Right lobe of liver (tissue), 6 donors: ENCODE measurements around the gene SLC6A3. TPM values are rescaled to one million over a fixed set of nuclear protein-coding genes. Genes with fewer than 3 reads are reported as not detected.

ENCODE experiments used
- ATAC-seq, 4 donors: fragments of 200-7000 bp; cut with Tn5 transposase; one replicate each; pipeline ENCODE4 v1.9.1; 2020; ENCODE audit warnings: mild to moderate bottlenecking in 4 of 4, moderate library complexity in 4 of 4
- DNase-seq, 3 donors: peaks; one replicate each; pipeline ENCODE4 v3.0.0-alpha.2; 2020
- H3K27ac ChIP-seq, 3 donors: fragments of 200-600 bp; one replicate each; pipeline ENCODE4 v1.8.0; 2022
- H3K27me3 ChIP-seq, 2 donors: fragments of 200-600 bp; one replicate each; pipeline ENCODE4 v1.8.0; 2022
- H3K36me3 ChIP-seq, 4 donors: fragments of 200-600 bp; sonication (generic) in 1 of 4; one replicate each; pipeline versions ENCODE4 v1.5.1 to v1.8.0; 2017 to 2022; ENCODE audit warnings: control low read depth in 1 of 4
- H3K4me1 ChIP-seq, 4 donors: fragments of 200-600 bp; sonication (generic) in 1 of 4; one replicate each; pipeline versions ENCODE4 v1.5.1 to v1.8.0; 2017 to 2022; ENCODE audit warnings: control low read depth in 1 of 4
- H3K4me3 ChIP-seq, 3 donors: fragments of 200-600 bp; one replicate each; pipeline ENCODE4 v1.8.0; 2022
- H3K9me3 ChIP-seq, 4 donors: fragments of 200-600 bp; sonication (generic) in 1 of 4; one replicate each; pipeline versions ENCODE4 v1.5.1 to v1.8.0; 2017 to 2022; ENCODE audit warnings: control low read depth in 1 of 4
- POLR2A ChIP-seq: fragments of 450-650 bp; IDR thresholded peaks from one replicate; pipeline ENCODE4 v1.6.1; 2017; ENCODE audit warnings: antibody characterized with exemption, mild to moderate bottlenecking
- WGBS: methylation state at CpG from one replicate; pipeline ENCODE4 v1.1.6; 2018; ENCODE audit warnings: low coverage, low lambda C conversion rate; ENCODE audit not compliant: insufficient coverage; ENCODE audit errors: missing lambda C conversion rate; 5-methylcytosine and 5-hydroxymethylcytosine counted together
- intact Hi-C, 2 donors: fragments of 100-400 bp; cut with DNase I; formaldehyde crosslinking; loops; one replicate each; pipeline versions ENCODE4 v1.11.2 to v1.14.1; 2022
- total RNA-seq, 6 experiments: library from RNA; depleted of rRNA in 2 of 6; stranded (reverse); fragments of >200 nt in 2 of 6; fragmentation: NEBNext Ultra II Directional in 3 of 6; extraction: Animal tissue kit (Norgen Biotek cat#: 25700) in 3 of 6; gene quantifications; one replicate each; pipeline versions ENCODE4 v1.1.0 to v1.2.4, GENCODE V29; 2016 to 2023
- TF ChIP-seq, protein P1 (sequence below), 4 donors: fragments of 200-600 bp in 3 of 4; fragments of 450-650 bp in 1 of 4; IDR thresholded peaks; one replicate each; pipeline versions ENCODE4 v1.5.1 to v1.8.0; 2016 to 2022; ENCODE audit warnings: antibody characterized with exemption in 4 of 4, mild to moderate bottlenecking in 2 of 4
- donor health status: DM: no; HTN: yes; CAD: no.
- donor health status: DM: no; HTN: no; CAD: no.
- donor health status: DM: no; HTN: no; CAD: no.
- donor health status: DM: no; HTN: yes; CAD: no.
- donor health status: DM: no; HTN: yes; CAD: no.

SLC6A3 gene
- total RNA-seq, 6 experiments from 2014 or later, result not detected

DNA sequence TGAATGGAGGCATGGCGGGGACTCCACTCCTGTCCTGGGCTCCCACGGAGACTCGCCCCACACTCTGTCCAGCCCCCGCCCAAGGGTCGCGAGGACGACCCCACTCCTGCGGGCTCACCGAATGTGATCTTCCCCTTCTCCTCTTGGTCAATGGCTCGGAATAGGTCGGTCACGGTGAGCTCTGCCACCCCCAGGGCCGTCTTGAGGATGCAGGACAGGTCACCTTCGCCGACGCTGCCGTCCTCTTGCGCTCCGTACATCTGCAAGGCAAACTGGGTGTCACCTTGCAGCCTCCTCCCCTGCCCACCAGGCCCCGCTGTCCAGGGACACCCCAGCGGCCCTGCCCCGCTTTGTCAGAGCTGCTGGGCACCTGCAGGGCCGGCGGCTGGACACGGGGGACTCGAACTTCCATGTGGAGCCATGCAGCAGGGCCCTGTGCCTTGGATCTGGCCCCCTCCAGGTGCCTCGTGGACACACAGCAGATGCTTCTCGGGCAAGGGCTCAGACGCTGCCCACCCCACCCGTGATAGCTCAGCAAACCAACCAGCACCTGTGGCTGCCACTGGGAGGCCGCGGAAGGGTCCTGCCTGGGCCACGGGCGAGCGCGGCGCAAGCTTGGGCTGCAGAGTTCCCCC, 21.5 kb upstream of the SLC6A3 start:
- Histone ChIP-seq H3K4me3 (no peak overlapping the region), H3K9me3 (no peaks in the 10 kb centered on the region), H3K4me1 (peaks cover 0 to 6% (median 0%) of the 10 kb centered on the region in 4 donors), H3K36me3 (peaks cover 0 to 4% (median 0%) of the 10 kb centered on the region in 4 donors), H3K27ac (no peak overlapping the region), H3K27me3 (no peaks in the 10 kb centered on the region)
- intact Hi-C loops, result no loop called here
- peak in 2 of 3 donors; percentile 21 to 51 for DNase-seq
- no CpG with 5 or more reads among the region's 37 CpGs for WGBS
- ATAC-seq, result no peak
- TF ChIP-seq POLR2A, result no peak
- TF ChIP-seq, protein P1, sequence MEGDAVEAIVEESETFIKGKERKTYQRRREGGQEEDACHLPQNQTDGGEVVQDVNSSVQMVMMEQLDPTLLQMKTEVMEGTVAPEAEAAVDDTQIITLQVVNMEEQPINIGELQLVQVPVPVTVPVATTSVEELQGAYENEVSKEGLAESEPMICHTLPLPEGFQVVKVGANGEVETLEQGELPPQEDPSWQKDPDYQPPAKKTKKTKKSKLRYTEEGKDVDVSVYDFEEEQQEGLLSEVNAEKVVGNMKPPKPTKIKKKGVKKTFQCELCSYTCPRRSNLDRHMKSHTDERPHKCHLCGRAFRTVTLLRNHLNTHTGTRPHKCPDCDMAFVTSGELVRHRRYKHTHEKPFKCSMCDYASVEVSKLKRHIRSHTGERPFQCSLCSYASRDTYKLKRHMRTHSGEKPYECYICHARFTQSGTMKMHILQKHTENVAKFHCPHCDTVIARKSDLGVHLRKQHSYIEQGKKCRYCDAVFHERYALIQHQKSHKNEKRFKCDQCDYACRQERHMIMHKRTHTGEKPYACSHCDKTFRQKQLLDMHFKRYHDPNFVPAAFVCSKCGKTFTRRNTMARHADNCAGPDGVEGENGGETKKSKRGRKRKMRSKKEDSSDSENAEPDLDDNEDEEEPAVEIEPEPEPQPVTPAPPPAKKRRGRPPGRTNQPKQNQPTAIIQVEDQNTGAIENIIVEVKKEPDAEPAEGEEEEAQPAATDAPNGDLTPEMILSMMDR (IDR thresholded peaks at IDR 0.05), result no peak

DNA sequence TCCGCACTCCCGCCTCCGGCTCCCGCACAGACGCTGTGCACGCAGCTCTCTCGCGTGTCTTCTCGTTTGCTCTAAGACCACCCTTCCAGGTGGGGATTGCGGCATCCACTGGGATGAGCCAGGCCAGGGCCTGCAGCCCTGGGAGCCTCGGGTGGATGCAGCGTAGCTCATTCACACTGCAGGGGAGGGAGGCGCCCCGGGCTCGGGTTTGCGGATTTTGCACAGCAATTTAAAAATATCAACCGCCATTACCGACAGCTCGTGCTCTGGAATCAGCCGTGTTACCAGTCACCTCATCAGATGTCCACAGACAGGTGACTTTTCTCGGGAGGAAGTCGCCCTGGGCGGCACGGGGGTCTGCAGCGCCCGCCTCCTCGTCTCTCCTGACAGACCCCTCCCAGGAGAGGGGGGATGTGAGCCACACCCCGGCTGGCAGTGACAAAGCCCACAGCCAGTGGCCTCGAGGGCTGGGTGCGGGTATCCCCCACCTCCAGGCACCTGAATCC, 20.8 kb upstream of the SLC6A3 start:
- TF ChIP-seq, protein P1 (IDR thresholded peaks at IDR 0.05), result no peak
- TF ChIP-seq POLR2A, result no peak
- ATAC-seq (no peak), DNase-seq (peak in 2 of 3 donors; percentile 16 to 46)
- Histone ChIP-seq H3K4me3 (no peak overlapping the region), H3K27me3 (no peaks in the 10 kb centered on the region), H3K36me3 (peaks cover 0 to 4% (median under 1%) of the 10 kb centered on the region in 4 donors), H3K27ac (no peak overlapping the region), H3K4me1 (peaks cover 0 to 2% (median 0%) of the 10 kb centered on the region in 4 donors), H3K9me3 (no peaks in the 10 kb centered on the region)
- intact Hi-C loops, result no loop called here
- no CpG with 5 or more reads among the region's 30 CpGs for WGBS

DNA sequence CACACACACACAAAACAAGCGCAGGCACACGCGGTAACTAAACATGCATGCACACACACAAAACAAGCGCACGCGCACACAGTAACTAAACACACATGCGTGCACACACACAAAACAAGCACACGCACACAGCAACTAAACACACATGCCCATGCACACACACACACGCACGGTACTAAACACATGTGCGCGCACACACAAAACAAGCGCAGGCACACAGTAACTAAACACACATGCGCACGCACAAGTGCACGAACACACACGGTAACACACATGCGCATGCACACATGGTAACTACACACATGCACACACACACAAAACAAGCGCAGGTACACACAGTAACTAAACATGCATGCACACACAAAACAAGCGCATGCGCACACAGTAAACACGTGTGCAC, 19.9 kb upstream of the SLC6A3 start:
- H3K27ac ChIP-seq, result no peak overlapping the region

DNA sequence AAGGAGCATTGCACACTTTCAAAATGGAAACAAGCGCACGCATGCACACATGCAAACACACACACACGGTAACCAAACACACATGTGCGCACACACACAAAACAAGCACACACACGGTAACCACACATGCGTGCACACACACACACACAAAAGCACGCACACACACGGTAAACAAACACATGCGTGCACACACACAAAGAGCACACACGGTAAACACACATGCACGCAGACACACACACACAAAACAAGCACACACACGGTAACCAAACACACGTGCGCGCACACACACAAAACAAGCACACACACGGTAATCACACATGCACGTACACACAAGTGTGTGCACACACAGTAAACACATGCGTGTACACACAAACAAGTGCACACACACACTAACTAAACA, 19.3 kb upstream of the SLC6A3 start:
- Histone ChIP-seq H3K4me1 (no peaks in the 10 kb centered on the region), H3K4me3 (no peak overlapping the region), H3K9me3 (no peaks in the 10 kb centered on the region), H3K36me3 (peaks cover 0 to 4% (median under 1%) of the 10 kb centered on the region in 4 donors), H3K27ac (no peak overlapping the region), H3K27me3 (no peaks in the 10 kb centered on the region)
- ATAC-seq, result no peak
- TF ChIP-seq POLR2A, result no peak
- TF ChIP-seq, protein P1 (IDR thresholded peaks at IDR 0.05), result no peak
- intact Hi-C loops, result no loop called here
- 79% methylated on average over 8 of the region's 18 CpGs for WGBS
- no peak for DNase-seq

More for the DNA sequence above, 19.9 kb upstream of the SLC6A3 start:
- H3K9me3 ChIP-seq, result no peaks in the 10 kb centered on the region
- no peaks in the 10 kb centered on the region for H3K4me1 ChIP-seq
- intact Hi-C loops, result no loop called here
- TF ChIP-seq, protein P1 (IDR thresholded peaks at IDR 0.05), result no peak
- no peak for TF ChIP-seq POLR2A
- H3K36me3 ChIP-seq, result peaks cover 0 to 4% (median under 1%) of the 10 kb centered on the region in 4 donors
- ATAC-seq, result no peak
- no peak overlapping the region for H3K4me3 ChIP-seq
- H3K27me3 ChIP-seq, result no peaks in the 10 kb centered on the region
- 92% methylated on average over 10 of the region's 22 CpGs for WGBS
- no peak for DNase-seq
